GM13976 (cell line): Measurements from ENCODE around the gene CDH23.
A peak's percentile ranks its signal among the peaks of the same experiment; 100 is the strongest.

Experiments used
- DNase-seq: peaks from one replicate; pipeline ENCODE4 v3.0.0; 2012; ENCODE audit warnings: low spot score
- CTCF ChIP-seq: IDR thresholded peaks from 2 replicates; pipeline ENCODE4 v1.5.1; 2012; ENCODE audit warnings: borderline replicate concordance, mild to moderate bottlenecking; ENCODE audit not compliant: insufficient read depth; ENCODE audit errors: extremely low read depth, missing control alignments, control extremely low read depth
- in situ Hi-C: fragments of 300-500 bp; cut with MboI; formaldehyde crosslinking; loops from one replicate; pipeline ENCODE4 v1.12.0; 2022; ENCODE audit warnings: low sequenced_read_pairs, mixed read lengths, inconsistent platforms; ENCODE audit not compliant: unreplicated experiment

CDH23 gene

GRCh38 chr10:71604324-71605018 lies 207.8 kb downstream of the CDH23 start:
- in situ Hi-C loops: no loop called here
- no peak for TF ChIP-seq CTCF
- DNase-seq: no peak

GRCh38 chr10:71605263-71605962 lies 208.7 kb downstream of the CDH23 start:
- in situ Hi-C loops: no loop called here

GRCh38 chr10:71606257-71607081 lies 209.7 kb downstream of the CDH23 start:
- DNase-seq: no peak
- in situ Hi-C loops: no loop called here
- no peak for TF ChIP-seq CTCF

More at GRCh38 chr10:71605263-71605962, 208.7 kb downstream of the CDH23 start:
- no peak for TF ChIP-seq CTCF
- DNase-seq: no peak

GRCh38 chr10:71607082-71607443 lies 210.3 kb downstream of the CDH23 start:
- no peak for DNase-seq
- in situ Hi-C loops: no loop called here
- TF ChIP-seq CTCF: no peak

GRCh38 chr10:71608819-71609768 lies 212.4 kb downstream of the CDH23 start:
- TF ChIP-seq CTCF: peak; percentile 91
- in situ Hi-C loops: no loop called here
- DNase-seq: peak; percentile 82
